Astrocyte of the spinal cord (primary cell): ENCODE results near the gene VPS33A.
A peak's percentile ranks its signal among the peaks of the same experiment; 100 is the strongest.

ENCODE experiments used
- DNase-seq: peaks from one replicate; pipeline ENCODE4 v3.0.0; 2011; ENCODE audit warnings: low read depth, low spot score
- H3K4me3 ChIP-seq: 2 replicates; pipeline ENCODE4 v1.5.1; 2011; ENCODE audit warnings: low read depth, mild to moderate bottlenecking, low read length, moderate library complexity
- CTCF ChIP-seq: IDR thresholded peaks from 2 replicates; pipeline ENCODE4 v1.5.1; 2012; ENCODE audit warnings: low read depth, mild to moderate bottlenecking, low read length, inconsistent platforms
- in situ Hi-C: cut with HindIII; loops from 2 replicates; pipeline ENCODE4 v1.10.0; 2017; ENCODE audit warnings: low sequenced_read_pairs

VPS33A gene

GRCh38 chr12:122293081-122293480 lies 26.8 kb upstream of the VPS33A start:
- in situ Hi-C loops = no loop called here
- DNase-seq = no peak
- H3K4me3 ChIP-seq = no peak overlapping the region
- no peak for TF ChIP-seq CTCF

- H3K4me3 ChIP-seq = no peak overlapping the region
- no peak for DNase-seq
- no peak for TF ChIP-seq CTCF
- in situ Hi-C loops = no loop called here
Observed at GRCh38 chr12:122291431-122291830, 25.1 kb upstream of the VPS33A start.

- no peak for DNase-seq
Observed at GRCh38 chr12:122283680-122284079, 17.4 kb upstream of the VPS33A start.

GRCh38 chr12:122282061-122282460 lies 15.8 kb upstream of the VPS33A start:
- in situ Hi-C loops = no loop called here
- TF ChIP-seq CTCF = no peak
- H3K4me3 ChIP-seq = no peak overlapping the region
- peak; percentile 75 for DNase-seq

More at GRCh38 chr12:122283680-122284079, 17.4 kb upstream of the VPS33A start:
- in situ Hi-C loops = no loop called here
- TF ChIP-seq CTCF = no peak
- no peak overlapping the region for H3K4me3 ChIP-seq

- H3K4me3 ChIP-seq = no peak overlapping the region
- in situ Hi-C loops = no loop called here
- no peak for TF ChIP-seq CTCF
- no peak for DNase-seq
Observed at GRCh38 chr12:122276242-122276641, 9.9 kb upstream of the VPS33A start.

- no peak for DNase-seq
- H3K4me3 ChIP-seq = no peak overlapping the region
- no peak for TF ChIP-seq CTCF
- in situ Hi-C loops = no loop called here
Observed at GRCh38 chr12:122275459-122275858, 9.2 kb upstream of the VPS33A start.

- DNase-seq = no peak
- H3K4me3 ChIP-seq = peak overlapping the region; percentile 97
- TF ChIP-seq CTCF = no peak
- in situ Hi-C loops = no loop called here
Observed at GRCh38 chr12:122265886-122266229, 436 bp downstream of the VPS33A start.
